ENCODE results near the gene CHRM4. TPM values are rescaled to one million over a fixed set of nuclear protein-coding genes. Genes with fewer than 3 reads are reported as not detected.

Gene CHRM4
- total RNA-seq, 1 experiment from 2014 or later: not detected

DNA sequence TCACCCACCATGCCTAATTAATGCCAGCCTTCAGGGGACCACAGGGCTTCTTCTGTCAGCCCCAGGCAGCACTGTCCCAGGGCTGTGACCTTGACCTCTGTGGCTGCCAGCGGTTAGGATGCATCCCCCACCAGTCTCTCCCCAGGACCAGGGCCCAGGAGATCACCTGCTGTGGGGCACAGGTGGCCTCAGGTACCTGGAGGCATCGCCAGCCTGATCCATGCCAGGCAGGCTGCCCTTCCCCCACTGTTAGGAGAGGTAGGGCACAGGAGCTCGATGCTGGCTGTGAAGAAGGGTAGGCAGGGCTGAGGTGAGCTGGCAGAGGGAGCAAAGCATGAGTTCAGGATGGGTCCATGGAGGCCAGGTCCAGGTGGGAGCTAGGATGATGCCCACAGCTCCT lies 26.8 kb downstream of the CHRM4 start:
- ChIA-PET CTCF (interaction anchor here (0.6 to 2.3 kb wide), 5 partner anchors 12 to 126 kb away, joined by 3 to 8 read pairs (median 3); no protein-coding TSS in a partner anchor), POLR2A (interaction anchor here (0.6 to 1.7 kb wide), 3 partner anchors 13 to 703 kb away, joined by 3 to 4 read pairs (median 4); no protein-coding TSS in a partner anchor)
- no TSS peak for BruUV-seq (replicated peaks)
- Mint-ChIP-seq H3K9me3 (ENCODE audit: unreplicated experiment) (no peaks in the 10 kb centered on the region), H3K4me1 (ENCODE audit: insufficient read depth, unreplicated experiment) (peaks cover 10% of the 10 kb centered on the region), H3K27ac (ENCODE audit: low read depth, unreplicated experiment) (no peak overlapping the region), H3K27me3 (ENCODE audit: insufficient read depth, unreplicated experiment) (no peaks in the 10 kb centered on the region), H3K36me3 (ENCODE audit: insufficient read depth, unreplicated experiment) (peaks cover 13% of the 10 kb centered on the region), H3K4me3 (ENCODE audit: unreplicated experiment) (no peak overlapping the region)
- TF ChIP-seq, protein P1, sequence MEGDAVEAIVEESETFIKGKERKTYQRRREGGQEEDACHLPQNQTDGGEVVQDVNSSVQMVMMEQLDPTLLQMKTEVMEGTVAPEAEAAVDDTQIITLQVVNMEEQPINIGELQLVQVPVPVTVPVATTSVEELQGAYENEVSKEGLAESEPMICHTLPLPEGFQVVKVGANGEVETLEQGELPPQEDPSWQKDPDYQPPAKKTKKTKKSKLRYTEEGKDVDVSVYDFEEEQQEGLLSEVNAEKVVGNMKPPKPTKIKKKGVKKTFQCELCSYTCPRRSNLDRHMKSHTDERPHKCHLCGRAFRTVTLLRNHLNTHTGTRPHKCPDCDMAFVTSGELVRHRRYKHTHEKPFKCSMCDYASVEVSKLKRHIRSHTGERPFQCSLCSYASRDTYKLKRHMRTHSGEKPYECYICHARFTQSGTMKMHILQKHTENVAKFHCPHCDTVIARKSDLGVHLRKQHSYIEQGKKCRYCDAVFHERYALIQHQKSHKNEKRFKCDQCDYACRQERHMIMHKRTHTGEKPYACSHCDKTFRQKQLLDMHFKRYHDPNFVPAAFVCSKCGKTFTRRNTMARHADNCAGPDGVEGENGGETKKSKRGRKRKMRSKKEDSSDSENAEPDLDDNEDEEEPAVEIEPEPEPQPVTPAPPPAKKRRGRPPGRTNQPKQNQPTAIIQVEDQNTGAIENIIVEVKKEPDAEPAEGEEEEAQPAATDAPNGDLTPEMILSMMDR (IDR thresholded peaks at IDR 0.05; ENCODE audit: unreplicated experiment): no peak
- intact Hi-C loops (cut with micrococcal nuclease): no loop called here
- DNase-seq (ENCODE audit: unreplicated experiment): no peak

DNA sequence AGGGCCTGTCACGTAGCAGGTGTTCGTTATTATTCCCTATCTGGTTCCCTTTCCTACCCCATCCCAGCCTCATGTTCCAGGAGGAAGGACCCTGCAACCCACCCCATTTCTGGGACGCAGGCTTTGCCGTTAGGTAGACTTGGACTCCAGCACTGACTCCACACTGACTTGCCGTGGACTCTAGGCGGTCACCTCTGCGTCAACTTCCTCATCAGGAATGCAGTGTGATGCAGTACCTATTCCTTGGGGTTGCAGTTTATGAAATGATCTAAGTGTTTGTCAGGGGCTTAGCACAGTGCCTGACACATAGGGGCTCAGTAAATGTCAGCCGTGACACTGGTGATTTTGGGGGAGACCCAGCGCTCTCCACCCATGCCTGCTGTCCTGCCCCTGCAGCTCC lies 27.5 kb downstream of the CHRM4 start:
- intact Hi-C loops (cut with micrococcal nuclease): no loop called here
- H3K4me3 Mint-ChIP-seq (ENCODE audit: unreplicated experiment): no peak overlapping the region
- H3K36me3 Mint-ChIP-seq (ENCODE audit: insufficient read depth, unreplicated experiment): peaks cover 11% of the 10 kb centered on the region
- H3K9me3 Mint-ChIP-seq (ENCODE audit: unreplicated experiment): no peaks in the 10 kb centered on the region
- no peaks in the 10 kb centered on the region for H3K27me3 Mint-ChIP-seq (ENCODE audit: insufficient read depth, unreplicated experiment)
- CTCF ChIA-PET: interaction anchor here (0.5 to 1.9 kb wide), 3 partner anchors 13 to 294 kb away, joined by 3 to 6 read pairs (median 3); no protein-coding TSS in a partner anchor
- H3K27ac Mint-ChIP-seq (ENCODE audit: low read depth, unreplicated experiment): no peak overlapping the region
- POLR2A ChIA-PET: interaction anchor here (0.5 kb wide), 1 partner anchor 149 kb away, joined by 3 read pairs; no protein-coding TSS in a partner anchor
- DNase-seq (ENCODE audit: unreplicated experiment): no peak
- peaks cover 10% of the 10 kb centered on the region for H3K4me1 Mint-ChIP-seq (ENCODE audit: insufficient read depth, unreplicated experiment)
- no TSS peak for BruUV-seq (replicated peaks)
- TF ChIP-seq, protein P1 (IDR thresholded peaks at IDR 0.05; ENCODE audit: unreplicated experiment): no peak

DNA sequence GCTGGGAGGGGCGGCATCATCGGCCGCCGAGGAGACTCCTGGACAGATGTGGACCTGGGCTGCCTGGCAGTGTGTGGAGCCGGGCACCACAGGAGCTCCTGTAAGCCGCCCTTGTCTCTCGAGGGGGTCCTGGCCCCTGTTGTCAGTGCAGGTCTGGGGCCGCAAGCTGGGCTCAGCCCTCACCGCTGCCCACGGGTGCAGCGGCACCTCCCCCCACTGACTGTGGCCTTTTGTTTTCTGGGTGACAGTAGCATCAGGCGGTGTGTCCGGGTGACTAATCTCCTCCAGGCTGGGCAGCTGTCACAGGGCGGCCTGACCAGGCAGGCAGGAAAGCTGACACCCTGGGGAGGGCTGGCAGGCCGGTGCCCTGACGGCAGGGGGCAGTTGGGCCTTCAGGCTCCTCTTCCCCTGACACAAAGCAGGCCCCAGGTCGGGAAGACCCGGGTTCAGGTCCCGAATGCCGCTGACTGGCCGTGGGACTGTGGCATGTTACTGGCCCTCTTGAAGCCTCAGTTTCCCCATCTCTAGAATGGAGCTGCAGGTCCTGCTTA lies 28.0 kb downstream of the CHRM4 start:
- no peaks in the 10 kb centered on the region for H3K27me3 Mint-ChIP-seq (ENCODE audit: insufficient read depth, unreplicated experiment)

DNA sequence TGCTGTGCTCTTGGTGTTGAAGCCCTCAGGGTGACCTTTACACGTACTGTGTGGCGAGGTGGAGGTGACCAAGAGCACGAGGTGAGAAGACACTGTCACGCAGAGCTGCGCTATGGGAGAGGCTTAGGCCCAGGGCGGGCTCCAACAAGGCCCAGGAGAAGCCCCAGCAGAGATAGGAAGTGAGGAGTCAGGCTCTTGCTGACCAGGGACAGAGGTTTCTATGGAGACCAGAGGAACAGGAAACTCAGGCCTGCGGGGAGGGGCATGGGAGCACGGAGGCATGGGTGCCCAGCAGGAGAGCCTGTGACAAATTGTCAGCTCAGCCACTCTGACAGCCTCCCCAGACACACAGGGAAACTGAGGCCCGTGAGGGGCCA lies 28.6 kb downstream of the CHRM4 start:
- Mint-ChIP-seq H3K4me1 (ENCODE audit: insufficient read depth, unreplicated experiment) (peaks cover 10% of the 10 kb centered on the region), H3K27me3 (ENCODE audit: insufficient read depth, unreplicated experiment) (no peaks in the 10 kb centered on the region), H3K4me3 (ENCODE audit: unreplicated experiment) (no peak overlapping the region), H3K36me3 (ENCODE audit: insufficient read depth, unreplicated experiment) (peaks cover under 1% of the 10 kb centered on the region), H3K9me3 (ENCODE audit: unreplicated experiment) (no peaks in the 10 kb centered on the region), H3K27ac (ENCODE audit: low read depth, unreplicated experiment) (peak overlapping the region; percentile 93)
- ChIA-PET CTCF (interaction anchor here (0.8 to 1.9 kb wide), 2 partner anchors 9 to 26 kb away, joined by 3 to 6 read pairs; no protein-coding TSS in a partner anchor), POLR2A (no interaction called here)
- BruUV-seq (replicated peaks): no TSS peak
- TF ChIP-seq, protein P1 (IDR thresholded peaks at IDR 0.05; ENCODE audit: unreplicated experiment): no peak
- no peak for DNase-seq (ENCODE audit: unreplicated experiment)
- intact Hi-C loops (cut with micrococcal nuclease): no loop called here

More for the DNA sequence above, 28.0 kb downstream of the CHRM4 start:
- Mint-ChIP-seq H3K27ac (ENCODE audit: low read depth, unreplicated experiment) (peak overlapping the region; percentile 93), H3K4me1 (ENCODE audit: insufficient read depth, unreplicated experiment) (peaks cover 10% of the 10 kb centered on the region), H3K9me3 (ENCODE audit: unreplicated experiment) (no peaks in the 10 kb centered on the region), H3K36me3 (ENCODE audit: insufficient read depth, unreplicated experiment) (peaks cover 6% of the 10 kb centered on the region), H3K4me3 (ENCODE audit: unreplicated experiment) (no peak overlapping the region)
- POLR2A ChIA-PET: interaction anchor here (0.5 kb wide), 1 partner anchor 149 kb away, joined by 3 read pairs; no protein-coding TSS in a partner anchor
- BruUV-seq (replicated peaks): no TSS peak
- CTCF ChIA-PET: interaction anchor here (0.5 to 1.9 kb wide), 4 partner anchors 8 to 295 kb away, joined by 3 to 6 read pairs (median 3); no protein-coding TSS in a partner anchor
- TF ChIP-seq, protein P1 (IDR thresholded peaks at IDR 0.05; ENCODE audit: unreplicated experiment): no peak
- DNase-seq (ENCODE audit: unreplicated experiment): peak; percentile 69
- intact Hi-C loops (cut with micrococcal nuclease): no loop called here
